Activated CD4-positive, alpha-beta memory T cell treated with anti-CD3 and anti-CD28 coated beads for 36 hours (primary cell): ENCODE data around the gene OCA2. TPM values are rescaled to one million over a fixed set of nuclear protein-coding genes. Genes with fewer than 3 reads are reported as not detected.

Experiments
- CTCF ChIA-PET: fragments of 350-600 bp; sonication (Branson Sonifier 250); formaldehyde crosslinking; loops from one replicate; lab custom pipeline; 2021; ENCODE audit warnings: antibody characterized with exemption, inconsistent platforms; lab: Charles Lee
- POLR2A ChIA-PET: fragments of 350-600 bp; sonication (Branson Sonifier 250); formaldehyde crosslinking; loops from one replicate; lab custom pipeline; 2021; ENCODE audit warnings: antibody characterized with exemption; lab: Charles Lee
- DNase-seq: peaks from one replicate; pipeline ENCODE4 v3.0.0-alpha.2; 2020
- H3K27ac Mint-ChIP-seq: one replicate; pipeline ENCODE4 v1.8.0; 2021; ENCODE audit warnings: mixed read lengths
- H3K27me3 Mint-ChIP-seq: one replicate; pipeline ENCODE4 v1.8.0; 2021; ENCODE audit warnings: mixed read lengths
- H3K36me3 Mint-ChIP-seq: one replicate; pipeline ENCODE4 v1.8.0; 2021; ENCODE audit warnings: mixed read lengths
- H3K4me1 Mint-ChIP-seq: one replicate; pipeline ENCODE4 v1.8.0; 2021; ENCODE audit warnings: low read depth, mixed read lengths
- H3K4me3 Mint-ChIP-seq: one replicate; pipeline ENCODE4 v1.8.0; 2021; ENCODE audit warnings: mild to moderate bottlenecking, mixed read lengths
- H3K9me3 Mint-ChIP-seq: one replicate; pipeline ENCODE4 v1.8.0; 2021; ENCODE audit warnings: mixed read lengths
- intact Hi-C: fragments of 100-400 bp; cut with micrococcal nuclease; formaldehyde crosslinking; loops from one replicate; pipeline ENCODE4 v1.15.1; 2023
- total RNA-seq, 2 experiments: library from RNA; stranded (reverse); gene quantifications; one replicate each; pipeline ENCODE4 v1.2.3, GENCODE V29; 2021

The OCA2 gene
- total RNA-seq, 2 experiments from 2014 or later = not detected

GRCh38 chr15:27993996-27994780 lies 104.9 kb downstream of the OCA2 start:
- no peaks in the 10 kb centered on the region for H3K9me3 Mint-ChIP-seq
- no peak overlapping the region for H3K27ac Mint-ChIP-seq
- no peaks in the 10 kb centered on the region for H3K4me1 Mint-ChIP-seq
- CTCF ChIA-PET = no interaction called here
- intact Hi-C loops = no loop called here
- no peaks in the 10 kb centered on the region for H3K27me3 Mint-ChIP-seq
- POLR2A ChIA-PET = no interaction called here
- no peak overlapping the region for H3K4me3 Mint-ChIP-seq
- H3K36me3 Mint-ChIP-seq = no peaks in the 10 kb centered on the region
- DNase-seq = no peak

GRCh38 chr15:27993544-27993943 lies 105.6 kb downstream of the OCA2 start:
- Mint-ChIP-seq H3K27me3 (no peaks in the 10 kb centered on the region), H3K4me3 (no peak overlapping the region), H3K9me3 (no peaks in the 10 kb centered on the region), H3K27ac (no peak overlapping the region), H3K4me1 (no peaks in the 10 kb centered on the region), H3K36me3 (no peaks in the 10 kb centered on the region)
- intact Hi-C loops = no loop called here
- ChIA-PET POLR2A (no interaction called here), CTCF (no interaction called here)
- no peak for DNase-seq

- CTCF ChIA-PET = no interaction called here
- no peak for DNase-seq
- Mint-ChIP-seq H3K4me1 (no peaks in the 10 kb centered on the region), H3K4me3 (no peak overlapping the region), H3K27me3 (no peaks in the 10 kb centered on the region), H3K36me3 (no peaks in the 10 kb centered on the region), H3K9me3 (no peaks in the 10 kb centered on the region), H3K27ac (no peak overlapping the region)
- POLR2A ChIA-PET = no interaction called here
- intact Hi-C loops = no loop called here
Measured at GRCh38 chr15:27990521-27991515, 108.3 kb downstream of the OCA2 start.

- Mint-ChIP-seq H3K4me1 (no peaks in the 10 kb centered on the region), H3K4me3 (no peak overlapping the region), H3K27me3 (peaks cover 2% of the 10 kb centered on the region), H3K27ac (no peak overlapping the region), H3K36me3 (no peaks in the 10 kb centered on the region), H3K9me3 (no peaks in the 10 kb centered on the region)
- intact Hi-C loops = no loop called here
- CTCF ChIA-PET = no interaction called here
- no peak for DNase-seq
- POLR2A ChIA-PET = no interaction called here
Measured at GRCh38 chr15:27989838-27990237, 109.3 kb downstream of the OCA2 start.

- ChIA-PET CTCF (no interaction called here), POLR2A (no interaction called here)
- Mint-ChIP-seq H3K4me1 (no peaks in the 10 kb centered on the region), H3K36me3 (no peaks in the 10 kb centered on the region), H3K9me3 (no peaks in the 10 kb centered on the region), H3K27ac (no peak overlapping the region), H3K4me3 (no peak overlapping the region), H3K27me3 (peaks cover 2% of the 10 kb centered on the region)
- DNase-seq = no peak
- intact Hi-C loops = no loop called here
Measured at GRCh38 chr15:27989427-27989826, 109.7 kb downstream of the OCA2 start.

- no peak for DNase-seq
- ChIA-PET CTCF (no interaction called here), POLR2A (no interaction called here)
- Mint-ChIP-seq H3K27ac (no peak overlapping the region), H3K36me3 (no peaks in the 10 kb centered on the region), H3K4me3 (no peak overlapping the region), H3K4me1 (no peaks in the 10 kb centered on the region), H3K9me3 (no peaks in the 10 kb centered on the region), H3K27me3 (peaks cover 6% of the 10 kb centered on the region)
- intact Hi-C loops = no loop called here
Measured at GRCh38 chr15:27985099-27985498, 114.0 kb downstream of the OCA2 start.

- ChIA-PET POLR2A (no interaction called here), CTCF (no interaction called here)
Measured at GRCh38 chr15:27983496-27983895, 115.6 kb downstream of the OCA2 start.

GRCh38 chr15:27977696-27978095 lies 121.4 kb downstream of the OCA2 start:
- CTCF ChIA-PET = no interaction called here
- Mint-ChIP-seq H3K4me3 (no peak overlapping the region), H3K4me1 (no peaks in the 10 kb centered on the region), H3K36me3 (no peaks in the 10 kb centered on the region), H3K9me3 (peaks cover 3% of the 10 kb centered on the region), H3K27me3 (peaks cover 2% of the 10 kb centered on the region), H3K27ac (no peak overlapping the region)
- no peak for DNase-seq
- intact Hi-C loops = no loop called here
- POLR2A ChIA-PET = no interaction called here

More at GRCh38 chr15:27983496-27983895, 115.6 kb downstream of the OCA2 start:
- DNase-seq = no peak
- Mint-ChIP-seq H3K9me3 (no peaks in the 10 kb centered on the region), H3K36me3 (no peaks in the 10 kb centered on the region), H3K27me3 (peaks cover 6% of the 10 kb centered on the region), H3K4me1 (no peaks in the 10 kb centered on the region), H3K4me3 (no peak overlapping the region), H3K27ac (no peak overlapping the region)
- intact Hi-C loops = no loop called here

GRCh38 chr15:27973886-27974285 lies 125.2 kb downstream of the OCA2 start:
- ChIA-PET CTCF (no interaction called here), POLR2A (no interaction called here)
- no peaks in the 10 kb centered on the region for H3K4me1 Mint-ChIP-seq
- no peak overlapping the region for H3K27ac Mint-ChIP-seq
- H3K36me3 Mint-ChIP-seq = no peaks in the 10 kb centered on the region
- no peak for DNase-seq
- H3K4me3 Mint-ChIP-seq = no peak overlapping the region
- no peaks in the 10 kb centered on the region for H3K27me3 Mint-ChIP-seq
- intact Hi-C loops = no loop called here
- H3K9me3 Mint-ChIP-seq = peaks cover 8% of the 10 kb centered on the region

- intact Hi-C loops = no loop called here
- POLR2A ChIA-PET = no interaction called here
- peaks cover 8% of the 10 kb centered on the region for H3K9me3 Mint-ChIP-seq
- H3K27me3 Mint-ChIP-seq = no peaks in the 10 kb centered on the region
- no peaks in the 10 kb centered on the region for H3K4me1 Mint-ChIP-seq
- no peak overlapping the region for H3K4me3 Mint-ChIP-seq
- H3K36me3 Mint-ChIP-seq = no peaks in the 10 kb centered on the region
- DNase-seq = no peak
- CTCF ChIA-PET = no interaction called here
- H3K27ac Mint-ChIP-seq = no peak overlapping the region
Measured at GRCh38 chr15:27970661-27971392, 128.3 kb downstream of the OCA2 start.

- intact Hi-C loops = no loop called here
- H3K4me1 Mint-ChIP-seq = no peaks in the 10 kb centered on the region
- ChIA-PET POLR2A (no interaction called here), CTCF (no interaction called here)
- DNase-seq = no peak
- H3K36me3 Mint-ChIP-seq = no peaks in the 10 kb centered on the region
- H3K27me3 Mint-ChIP-seq = no peaks in the 10 kb centered on the region
- H3K9me3 Mint-ChIP-seq = peaks cover 5% of the 10 kb centered on the region
- H3K27ac Mint-ChIP-seq = no peak overlapping the region
- H3K4me3 Mint-ChIP-seq = no peak overlapping the region
Measured at GRCh38 chr15:27967541-27967940, 131.6 kb downstream of the OCA2 start.

GRCh38 chr15:27965546-27965945 lies 133.6 kb downstream of the OCA2 start:
- Mint-ChIP-seq H3K4me3 (no peak overlapping the region), H3K4me1 (no peaks in the 10 kb centered on the region), H3K36me3 (no peaks in the 10 kb centered on the region), H3K27me3 (no peaks in the 10 kb centered on the region), H3K27ac (no peak overlapping the region), H3K9me3 (peaks cover 5% of the 10 kb centered on the region)
- ChIA-PET POLR2A (no interaction called here), CTCF (no interaction called here)
- DNase-seq = no peak
- intact Hi-C loops = no loop called here
